Activated T-cell treated with anti-CD3 and anti-CD28 coated beads for 24 hours (primary cell): ENCODE measurements around the gene RGS8.

Source experiments
- DNase-seq: peaks from one replicate; pipeline ENCODE4 v3.0.0-alpha.2; 2020; ENCODE audit warnings: low read depth

RGS8 gene

GRCh38 chr1:182639330-182639729 is 45.1 kb downstream of the RGS8 start:
- no peak for DNase-seq

GRCh38 chr1:182637769-182638168 is 46.6 kb downstream of the RGS8 start:
- no peak for DNase-seq

- DNase-seq, result no peak
These were observed 48.5 kb downstream of the RGS8 start for GRCh38 chr1:182635871-182636270.
